ENCODE data around the gene DEPDC1. TPM values are rescaled to one million over a fixed set of nuclear protein-coding genes. Genes with fewer than 3 reads are reported as not detected.
"Not testable (repeated sequence)": the region's sequence is repeated elsewhere in the genome, so short reads cannot be mapped to it uniquely, and the experiment has no call there.

DEPDC1 gene
- total RNA-seq = 15.7 and 49.6 TPM in 2 replicates

- peak; percentile 79 for DNase-seq (ENCODE audit: low read depth, low spot score)
Measured at GRCh38 chr1:68496680-68497357, at the start of gene DEPDC1. TSS of gene DEPDC1 (minus strand) at chr1:68497082. CDS start at chr1:68496999, 83 bp downstream.

GRCh38 chr1:68544651-68545050, 47.8 kb upstream of the DEPDC1 start:
- no peak for DNase-seq (ENCODE audit: low read depth, low spot score)

- no peak for DNase-seq (ENCODE audit: low read depth, low spot score)
Measured at GRCh38 chr1:68542586-68542985, 45.7 kb upstream of the DEPDC1 start.

GRCh38 chr1:68538941-68539340, 42.1 kb upstream of the DEPDC1 start:
- DNase-seq (ENCODE audit: low read depth, low spot score) = no peak

GRCh38 chr1:68528243-68528642, 31.4 kb upstream of the DEPDC1 start:
- no peak for DNase-seq (ENCODE audit: low read depth, low spot score)

GRCh38 chr1:68525781-68526180, 28.9 kb upstream of the DEPDC1 start:
- no peak for DNase-seq (ENCODE audit: low read depth, low spot score)

GRCh38 chr1:68521286-68521685, 24.4 kb upstream of the DEPDC1 start:
- DNase-seq (ENCODE audit: low read depth, low spot score) = no peak

- DNase-seq (ENCODE audit: low read depth, low spot score) = no peak
Measured at GRCh38 chr1:68516066-68516465, 19.2 kb upstream of the DEPDC1 start.

GRCh38 chr1:68511254-68511653, 14.4 kb upstream of the DEPDC1 start:
- DNase-seq (ENCODE audit: low read depth, low spot score) = no peak

GRCh38 chr1:68506386-68506785, 9.5 kb upstream of the DEPDC1 start:
- no peak for DNase-seq (ENCODE audit: low read depth, low spot score)

- no peak for DNase-seq (ENCODE audit: low read depth, low spot score)
Measured at GRCh38 chr1:68503085-68503484, 6.2 kb upstream of the DEPDC1 start.

GRCh38 chr1:68497358-68497698, 446 bp upstream of the DEPDC1 start:
- DNase-seq (ENCODE audit: low read depth, low spot score) = no peak

- no peak for DNase-seq (ENCODE audit: low read depth, low spot score)
Measured at GRCh38 chr1:68495968-68496679, 758 bp downstream of the DEPDC1 start.

GRCh38 chr1:68495532-68495931, 1.4 kb downstream of the DEPDC1 start:
- DNase-seq (ENCODE audit: low read depth, low spot score) = no peak

- DNase-seq (ENCODE audit: low read depth, low spot score) = no peak
Measured at GRCh38 chr1:68493193-68493592, 3.7 kb downstream of the DEPDC1 start.

- not testable (repeated sequence) for DNase-seq (ENCODE audit: low read depth, low spot score)
Measured at GRCh38 chr1:68492255-68492654, 4.6 kb downstream of the DEPDC1 start.

GRCh38 chr1:68490046-68490651, 6.7 kb downstream of the DEPDC1 start:
- DNase-seq (ENCODE audit: low read depth, low spot score) = no peak

- no peak for DNase-seq (ENCODE audit: low read depth, low spot score)
Measured at GRCh38 chr1:68485431-68486022, 11.4 kb downstream of the DEPDC1 start.

GRCh38 chr1:68484618-68485017, 12.3 kb downstream of the DEPDC1 start:
- no peak for DNase-seq (ENCODE audit: low read depth, low spot score)

GRCh38 chr1:68481041-68481440, 15.8 kb downstream of the DEPDC1 start:
- DNase-seq (ENCODE audit: low read depth, low spot score) = no peak

GRCh38 chr1:68479501-68479900, 17.4 kb downstream of the DEPDC1 start:
- no peak for DNase-seq (ENCODE audit: low read depth, low spot score)

GRCh38 chr1:68478662-68479061, 18.2 kb downstream of the DEPDC1 start:
- DNase-seq (ENCODE audit: low read depth, low spot score) = no peak

Measured in pulmonary artery endothelial cell (primary cell).